ENCODE measurements around the gene TFPI. TPM values are rescaled to one million over a fixed set of nuclear protein-coding genes. Genes with fewer than 3 reads are reported as not detected.
"Not testable (repeated sequence)": the region's sequence is repeated elsewhere in the genome, so short reads cannot be mapped to it uniquely, and the experiment has no call there.

TFPI gene
- total and polyA plus RNA-seq, 2 donors (not counting 1 experiment from before 2014, with no cell fraction given): not detected

DNA sequence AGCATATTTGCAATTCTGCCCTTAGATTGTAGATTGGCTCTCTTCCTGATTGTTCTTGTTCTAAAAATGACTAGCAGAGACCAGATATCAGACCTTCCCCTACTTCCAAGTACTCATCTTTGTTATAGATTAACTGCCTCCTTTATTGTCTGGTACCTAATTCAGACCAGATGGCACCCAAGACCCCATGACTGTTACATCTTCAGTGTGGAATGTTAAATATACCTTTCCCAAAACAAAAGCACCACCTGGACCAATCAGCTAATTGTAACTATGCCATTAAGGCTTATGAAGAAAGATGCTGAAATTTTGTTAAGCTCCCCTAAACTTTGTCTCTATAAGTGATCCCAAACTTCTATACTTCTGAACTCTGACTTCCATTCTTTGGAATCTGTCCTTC, 12.0 kb upstream of the TFPI start:
- no peak overlapping the region for H3K4me2 ChIP-seq (replicated peaks; ENCODE audit: low read depth, low read length, poor library complexity, severe bottlenecking)
- H3K27me3 ChIP-seq (replicated peaks in 1 of 4; ENCODE audit: control extremely low read depth in 1 of 4, control insufficient read depth in 3 of 4, insufficient read depth in 4 of 4, low read length in 3 of 4): no peaks in the 10 kb centered on the region
- H3K9me3 ChIP-seq (ENCODE audit: control extremely low read depth in 1 of 3, control insufficient read depth in 2 of 3, insufficient read depth in 1 of 3, low read length in 2 of 3): no peaks in the 10 kb centered on the region
- H4K20me1 ChIP-seq (ENCODE audit: control insufficient read depth, insufficient read depth, low read length, poor library complexity, severe bottlenecking): no peaks in the 10 kb centered on the region
- no peaks in the 10 kb centered on the region for H3K4me1 ChIP-seq (ENCODE audit: control insufficient read depth in 2 of 2, insufficient read depth in 2 of 2, low read length in 2 of 2)
- no peak overlapping the region for H2AFZ ChIP-seq (ENCODE audit: insufficient read depth, low read depth, low read length, poor library complexity, severe bottlenecking)
- no peak overlapping the region for H3K4me3 Mint-ChIP-seq
- H3K36me3 ChIP-seq (replicated peaks in 1 of 2; ENCODE audit: control extremely low read depth in 1 of 2, control insufficient read depth in 1 of 2, extremely low read depth in 1 of 2, insufficient read depth in 2 of 2, low read length in 1 of 2): no peaks in the 10 kb centered on the region
- no peak overlapping the region for H3K9ac ChIP-seq (ENCODE audit: low read length)
- DNase-seq (no peak), ATAC-seq (ENCODE audit: low read depth) (no peak)
- H3K27ac ChIP-seq (ENCODE audit: low read length in 2 of 2): no peak overlapping the region
- TF ChIP-seq CTCF (IDR thresholded peaks at IDR 0.05) (no peak), EZH2 (IDR thresholded peaks at IDR 0.05; ENCODE audit: borderline replicate concordance, insufficient read depth, low read depth, low read length, poor library complexity, severe bottlenecking) (no peak)
- CTCF ChIA-PET: no interaction called here
- POLR2A ChIA-PET: no interaction called here
- no peaks in the 10 kb centered on the region for H3K9me3 Mint-ChIP-seq (ENCODE audit: insufficient read depth)
- H3K79me2 ChIP-seq (ENCODE audit: control insufficient read depth, insufficient read depth, low read length): no peaks in the 10 kb centered on the region
- no peak overlapping the region for H3K4me3 ChIP-seq (ENCODE audit: control extremely low read depth in 1 of 5, extremely low read depth in 1 of 5, insufficient read depth in 1 of 5, low read depth in 2 of 5, low read length in 4 of 5)
- H3K27me3 Mint-ChIP-seq: no peaks in the 10 kb centered on the region
- H3K27ac Mint-ChIP-seq: no peak overlapping the region
- intact Hi-C loops (cut with micrococcal nuclease): no loop called here
- H3K4me1 Mint-ChIP-seq: no peaks in the 10 kb centered on the region

DNA sequence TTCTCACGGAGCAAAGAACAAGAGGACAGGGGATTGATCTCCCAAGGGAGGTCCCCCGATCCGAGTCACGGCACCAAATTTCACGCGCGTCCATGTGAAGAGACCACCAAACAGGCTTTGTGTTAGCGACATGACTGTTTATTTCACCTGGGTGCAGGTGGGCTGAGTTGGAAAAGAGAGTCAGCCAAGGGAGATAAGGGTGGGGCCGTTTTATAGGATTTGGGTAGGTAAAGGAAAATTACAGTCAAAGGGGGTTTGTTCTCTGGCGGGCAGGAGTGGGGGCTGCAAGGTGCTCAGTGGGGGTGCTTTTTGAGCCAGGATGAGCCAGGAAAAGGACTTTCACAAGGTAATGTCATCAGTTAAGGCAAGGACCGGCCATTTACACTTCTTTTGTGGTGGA, 11.4 kb upstream of the TFPI start:
- POLR2A ChIA-PET; H3K27me3 ChIP-seq (replicated peaks in 1 of 4; ENCODE audit: control extremely low read depth in 1 of 4, control insufficient read depth in 3 of 4, insufficient read depth in 4 of 4, low read length in 3 of 4); H3K4me3 ChIP-seq (ENCODE audit: control extremely low read depth in 1 of 5, extremely low read depth in 1 of 5, insufficient read depth in 1 of 5, low read depth in 2 of 5, low read length in 4 of 5); H3K27ac Mint-ChIP-seq; H3K9ac ChIP-seq (ENCODE audit: low read length); CTCF ChIA-PET; H3K9me3 ChIP-seq (ENCODE audit: control extremely low read depth in 1 of 3, control insufficient read depth in 2 of 3, insufficient read depth in 1 of 3, low read length in 2 of 3); H3K9me3 Mint-ChIP-seq (ENCODE audit: insufficient read depth); H4K20me1 ChIP-seq (ENCODE audit: control insufficient read depth, insufficient read depth, low read length, poor library complexity, severe bottlenecking); DNase-seq; H3K27me3 Mint-ChIP-seq; H3K27ac ChIP-seq (ENCODE audit: low read length in 2 of 2); H3K4me1 Mint-ChIP-seq; H3K79me2 ChIP-seq (ENCODE audit: control insufficient read depth, insufficient read depth, low read length); intact Hi-C loops (cut with micrococcal nuclease); H2AFZ ChIP-seq (ENCODE audit: insufficient read depth, low read depth, low read length, poor library complexity, severe bottlenecking); H3K4me2 ChIP-seq (replicated peaks; ENCODE audit: low read depth, low read length, poor library complexity, severe bottlenecking); H3K4me1 ChIP-seq (ENCODE audit: control insufficient read depth in 2 of 2, insufficient read depth in 2 of 2, low read length in 2 of 2); ATAC-seq (ENCODE audit: low read depth); H3K4me3 Mint-ChIP-seq; H3K36me3 ChIP-seq (replicated peaks in 1 of 2; ENCODE audit: control extremely low read depth in 1 of 2, control insufficient read depth in 1 of 2, extremely low read depth in 1 of 2, insufficient read depth in 2 of 2, low read length in 1 of 2): not testable (repeated sequence)
- 91% methylated on average over 8 of the region's 11 CpGs for WGBS (ENCODE audit: insufficient coverage)

DNA sequence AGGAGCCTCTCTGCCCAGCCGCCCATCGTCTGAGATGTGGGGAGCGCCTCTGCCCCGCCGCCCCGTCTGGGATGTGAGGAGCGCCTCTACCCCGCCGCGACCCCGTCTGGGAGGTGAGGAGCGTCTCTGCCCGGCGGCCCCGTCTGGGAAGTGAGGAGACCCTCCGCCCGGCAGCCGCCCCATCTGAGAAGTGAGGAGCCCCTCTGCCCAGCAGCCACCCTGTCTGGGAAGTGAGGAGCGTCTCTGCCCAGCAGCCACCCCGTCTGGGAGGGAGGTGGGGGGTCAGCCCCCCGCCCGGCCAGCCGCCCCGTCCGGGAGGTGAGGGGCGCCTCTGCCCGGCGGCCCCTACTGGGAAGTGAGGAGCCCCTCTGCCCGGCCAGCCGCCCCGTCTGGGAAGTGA, 2.3 kb upstream of the TFPI start:
- H3K36me3 ChIP-seq (replicated peaks in 1 of 2; ENCODE audit: control extremely low read depth in 1 of 2, control insufficient read depth in 1 of 2, extremely low read depth in 1 of 2, insufficient read depth in 2 of 2, low read length in 1 of 2); ATAC-seq (ENCODE audit: low read depth); DNase-seq; H3K27me3 Mint-ChIP-seq; H3K27ac ChIP-seq (ENCODE audit: low read length in 2 of 2); H3K4me2 ChIP-seq (replicated peaks; ENCODE audit: low read depth, low read length, poor library complexity, severe bottlenecking); H3K4me1 Mint-ChIP-seq; H3K4me1 ChIP-seq (ENCODE audit: control insufficient read depth in 2 of 2, insufficient read depth in 2 of 2, low read length in 2 of 2); H3K4me3 ChIP-seq (ENCODE audit: control extremely low read depth in 1 of 5, extremely low read depth in 1 of 5, insufficient read depth in 1 of 5, low read depth in 2 of 5, low read length in 4 of 5); POLR2A ChIA-PET; H4K20me1 ChIP-seq (ENCODE audit: control insufficient read depth, insufficient read depth, low read length, poor library complexity, severe bottlenecking); H3K9ac ChIP-seq (ENCODE audit: low read length); H3K79me2 ChIP-seq (ENCODE audit: control insufficient read depth, insufficient read depth, low read length); H3K9me3 ChIP-seq (ENCODE audit: control extremely low read depth in 1 of 3, control insufficient read depth in 2 of 3, insufficient read depth in 1 of 3, low read length in 2 of 3); H3K27me3 ChIP-seq (replicated peaks in 1 of 4; ENCODE audit: control extremely low read depth in 1 of 4, control insufficient read depth in 3 of 4, insufficient read depth in 4 of 4, low read length in 3 of 4); H3K9me3 Mint-ChIP-seq (ENCODE audit: insufficient read depth); intact Hi-C loops (cut with micrococcal nuclease); H3K27ac Mint-ChIP-seq; H2AFZ ChIP-seq (ENCODE audit: insufficient read depth, low read depth, low read length, poor library complexity, severe bottlenecking); CTCF ChIA-PET; H3K4me3 Mint-ChIP-seq: not testable (repeated sequence)
- WGBS (ENCODE audit: insufficient coverage): 96% methylated on average over 27 of the region's 31 CpGs
